ENCODE measurements around the gene SPACA4. TPM values are rescaled to one million over a fixed set of nuclear protein-coding genes. Genes with fewer than 3 reads are reported as not detected.

The SPACA4 gene
- total RNA-seq (2022; extraction: Qiagen RNA extraction; ENCODE audit: low read depth) = 0.07 TPM in 1 of 5 replicates, not detected in the others

GRCh38 chr19:48606463-48607358, at the start of gene SPACA4:
SPACA4 (plus strand) TSS chr19:48606742; CDS start chr19:48606979, 237 bp downstream.

GRCh38 chr19:48614436-48615230, 8.1 kb downstream of the SPACA4 start, which contains the start of gene FAM83E:
FAM83E (minus strand) TSS chr19:48615076; CDS start chr19:48613372, 1,704 bp downstream.

GRCh38 chr19:48618916-48619691, 12.6 kb downstream of the SPACA4 start, which contains the start of the genes RPL18 and SPHK2:
RPL18 (minus strand) TSS chr19:48619178; CDS start chr19:48619143, 35 bp downstream.
SPHK2 (plus strand) TSS chr19:48619506; CDS start chr19:48620515, 1,009 bp downstream.

GRCh38 chr19:48636859-48637448, 30.4 kb downstream of the SPACA4 start, which contains the start of gene DBP:
DBP (minus strand) TSS chr19:48637379; CDS start chr19:48636994, 385 bp downstream.

GRCh38 chr19:48646001-48646721, 39.6 kb downstream of the SPACA4 start, which contains the start of gene CA11:
CA11 (minus strand) TSS chr19:48646187; CDS start chr19:48645632, 555 bp downstream.

Other genes with a start within 250 kb of the SPACA4 start
- 3.1 to 5.4 TPM (median 4.7 TPM) in 5 replicates for gene TMEM143, start 242.8 kb upstream of the SPACA4 start, total RNA-seq (2022; extraction: Qiagen RNA extraction; ENCODE audit: low read depth)
- gene SYNGR4, start 242.4 kb upstream of the SPACA4 start, total RNA-seq (2022; extraction: Qiagen RNA extraction; ENCODE audit: low read depth) = 2.2 to 4.0 TPM (median 3.3 TPM) in 5 replicates
- 379 to 446 TPM (median 415 TPM) in 5 replicates for gene KDELR1, start 215.2 kb upstream of the SPACA4 start, total RNA-seq (2022; extraction: Qiagen RNA extraction; ENCODE audit: low read depth)
- gene GRIN2D, start 213.1 kb upstream of the SPACA4 start, total RNA-seq (2022; extraction: Qiagen RNA extraction; ENCODE audit: low read depth) = 7.2 to 10.9 TPM (median 9.5 TPM) in 5 replicates
- gene GRWD1, start 160.8 kb upstream of the SPACA4 start, total RNA-seq (2022; extraction: Qiagen RNA extraction; ENCODE audit: low read depth) = 101 to 132 TPM (median 125 TPM) in 5 replicates
- 1.4 to 2.0 TPM (median 1.6 TPM) in 5 replicates for gene KCNJ14, start 151.2 kb upstream of the SPACA4 start, total RNA-seq (2022; extraction: Qiagen RNA extraction; ENCODE audit: low read depth)
- gene CYTH2, start 137.4 kb upstream of the SPACA4 start, total RNA-seq (2022; extraction: Qiagen RNA extraction; ENCODE audit: low read depth) = 48.9 to 61.7 TPM (median 55.6 TPM) in 5 replicates
- 2.7 to 4.7 TPM (median 4.4 TPM) in 5 replicates for gene LMTK3, start 94.9 kb upstream of the SPACA4 start, total RNA-seq (2022; extraction: Qiagen RNA extraction; ENCODE audit: low read depth)
- 12.3 to 17.8 TPM (median 15.5 TPM) in 5 replicates for gene SULT2B1, start 54.6 kb upstream of the SPACA4 start, total RNA-seq (2022; extraction: Qiagen RNA extraction; ENCODE audit: low read depth)
- 0.13 to 0.66 TPM (median 0.17 TPM) in 4 of 5 replicates, not detected in the other for gene FAM83E, start 8.3 kb downstream of the SPACA4 start, total RNA-seq (2022; extraction: Qiagen RNA extraction; ENCODE audit: low read depth)
- gene RPL18, start 12.4 kb downstream of the SPACA4 start, total RNA-seq (2022; extraction: Qiagen RNA extraction; ENCODE audit: low read depth) = 3,161 to 3,592 TPM (median 3,413 TPM) in 5 replicates
- 10.2 to 19.0 TPM (median 17.9 TPM) in 5 replicates for gene SPHK2, start 12.8 kb downstream of the SPACA4 start, total RNA-seq (2022; extraction: Qiagen RNA extraction; ENCODE audit: low read depth)
- gene DBP, start 30.6 kb downstream of the SPACA4 start, total RNA-seq (2022; extraction: Qiagen RNA extraction; ENCODE audit: low read depth) = 1.4 to 3.5 TPM (median 2.5 TPM) in 5 replicates
- gene CA11, start 39.4 kb downstream of the SPACA4 start, total RNA-seq (2022; extraction: Qiagen RNA extraction; ENCODE audit: low read depth) = 8.7 to 12.3 TPM (median 9.7 TPM) in 5 replicates
- gene NTN5, start 66.3 kb downstream of the SPACA4 start, total RNA-seq (2022; extraction: Qiagen RNA extraction; ENCODE audit: low read depth) = 0.10 to 0.25 TPM (median 0.20 TPM) in 4 of 5 replicates, not detected in the other
- not detected in 5 replicates for gene FUT2, start 89.2 kb downstream of the SPACA4 start, total RNA-seq (2022; extraction: Qiagen RNA extraction; ENCODE audit: low read depth)
- gene MAMSTR, start 113.0 kb downstream of the SPACA4 start, total RNA-seq (2022; extraction: Qiagen RNA extraction; ENCODE audit: low read depth) = 0.35 to 0.71 TPM (median 0.51 TPM) in 5 replicates
- 0.35 to 0.87 TPM (median 0.43 TPM) in 5 replicates for gene RASIP1, start 133.9 kb downstream of the SPACA4 start, total RNA-seq (2022; extraction: Qiagen RNA extraction; ENCODE audit: low read depth)
- not detected in 5 replicates for gene IZUMO1, start 140.2 kb downstream of the SPACA4 start, total RNA-seq (2022; extraction: Qiagen RNA extraction; ENCODE audit: low read depth)
- gene FUT1, start 145.9 kb downstream of the SPACA4 start, total RNA-seq (2022; extraction: Qiagen RNA extraction; ENCODE audit: low read depth) = 0.07 to 0.09 TPM (median 0.07 TPM) in 4 of 5 replicates, not detected in the other
- gene FGF21, start 148.8 kb downstream of the SPACA4 start, total RNA-seq (2022; extraction: Qiagen RNA extraction; ENCODE audit: low read depth) = 0.08 TPM in 1 of 5 replicates, not detected in the others
- 50.8 to 60.8 TPM (median 56.6 TPM) in 5 replicates for gene BCAT2, start 204.3 kb downstream of the SPACA4 start, total RNA-seq (2022; extraction: Qiagen RNA extraction; ENCODE audit: low read depth)
- gene HSD17B14, start 229.7 kb downstream of the SPACA4 start, total RNA-seq (2022; extraction: Qiagen RNA extraction; ENCODE audit: low read depth) = 13.8 to 16.7 TPM (median 14.3 TPM) in 5 replicates